K562 (cell line): ENCODE measurements around the gene CCNT1. TPM values are rescaled to one million over a fixed set of nuclear protein-coding genes. Genes with fewer than 3 reads are reported as not detected.
A peak's percentile ranks its signal among the peaks of the same experiment; 100 is the strongest.

Experiments
- ATAC-seq: fragments of 200-7000 bp; cut with Tn5 transposase; 3 replicates; pipeline ENCODE4 v1.9.1; 2020; ENCODE audit warnings: moderate library complexity
- BruUV-seq: library from RNA; stranded (reverse); fragments of 400-500 nt; replicated peaks from 2 replicates; lab custom pipeline; 2021; lab: Mats Ljungman, UMichigan
- CTCF ChIA-PET: fragments of 300-600 bp; formaldehyde crosslinking; extraction: SDS; loops from one replicate; lab custom pipeline; 2021; ENCODE audit warnings: low intra/inter-chr PET ratio; lab: Yijun Ruan, JAX
- POLR2A ChIA-PET: fragments of 300-600, 350-650 bp; sonication (Branson Sonifier 250); formaldehyde crosslinking; extraction: SDS; loops from one replicate; lab custom pipeline; 2021; ENCODE audit warnings: antibody characterized with exemption, inconsistent platforms; lab: Yijun Ruan, JAX
- DNase-seq, 4 experiments: peaks; one replicate each; pipeline versions ENCODE4 v3.0.0 to v3.0.0-alpha.2; 2011 to 2018; ENCODE audit warnings: low spot score in 3 of 4, mixed read lengths in 3 of 4; ENCODE audit errors: extremely low read depth in 1 of 4
- FAIRE-seq: peaks from 2 replicates; lab custom pipeline; 2011; peaks lifted over from hg19 to GRCh38; lab: Jason Lieb, UNC
- H2AFZ ChIP-seq: 2 replicates; pipeline ENCODE4 v1.6.0; 2011; ENCODE audit warnings: low read depth, low read length, control low read depth, inconsistent platforms
- H3K27ac ChIP-seq: fragments of 200-600 bp; 3 replicates; pipeline ENCODE4 v1.8.0; 2011; ENCODE audit warnings: low read depth, mild to moderate bottlenecking, control low read depth, inconsistent platforms, low read length, moderate library complexity, mixed read lengths; ENCODE audit errors: extremely low read depth
- H3K27me3 ChIP-seq, 2 experiments: fragments of 300-600 bp in 1 of 2; 2 replicates in 1 of 2; 3 replicates in 1 of 2; pipeline versions ENCODE4 v1.6.0 to v1.8.0; 2011; ENCODE audit warnings: inconsistent platforms in 2 of 2, low read length in 2 of 2, mild to moderate bottlenecking in 1 of 2, mixed read lengths in 1 of 2, moderate library complexity in 1 of 2; ENCODE audit not compliant: control insufficient read depth in 2 of 2, insufficient read depth in 2 of 2
- H3K36me3 ChIP-seq: fragments of 300-600 bp; 3 replicates; pipeline ENCODE4 v1.8.0; 2011; ENCODE audit warnings: mild to moderate bottlenecking, low read length, inconsistent platforms; ENCODE audit not compliant: control insufficient read depth, insufficient read depth
- H3K4me1 ChIP-seq, 2 experiments: fragments of 200-600 bp in 1 of 2; replicated peaks in 1 of 2; 2 replicates in 1 of 2; 3 replicates in 1 of 2; pipeline versions ENCODE4 v1.5.1 to v1.8.0; 2011; ENCODE audit warnings: inconsistent platforms in 2 of 2, low read length in 2 of 2, mild to moderate bottlenecking in 1 of 2, mixed read lengths in 1 of 2, moderate library complexity in 1 of 2; ENCODE audit not compliant: control insufficient read depth in 2 of 2, insufficient read depth in 2 of 2
- H3K4me2 ChIP-seq: 2 replicates; pipeline ENCODE4 v1.6.1; 2011; ENCODE audit warnings: low read length, control low read depth, inconsistent platforms, mixed read lengths; ENCODE audit not compliant: insufficient read depth
- H3K4me3 ChIP-seq: fragments of 200-600 bp; sonication (generic), shearing (Covaris generic); 2 replicates; pipeline ENCODE4 v1.5.1; 2016; ENCODE audit warnings: control low read depth, inconsistent platforms
- H3K79me2 ChIP-seq: fragments of 200-600 bp; 3 replicates; pipeline ENCODE4 v1.8.0; 2011; ENCODE audit warnings: low read length, inconsistent platforms; ENCODE audit not compliant: control insufficient read depth, insufficient read depth
- H3K9ac ChIP-seq, 2 experiments: 2 replicates each; pipeline versions ENCODE4 v1.6.0 to v1.6.1; 2011; ENCODE audit warnings: low read depth in 2 of 2, low read length in 2 of 2, control low read depth in 1 of 2, inconsistent platforms in 1 of 2, mild to moderate bottlenecking in 1 of 2, mixed read lengths in 1 of 2; ENCODE audit not compliant: insufficient read depth in 1 of 2
- H3K9me1 ChIP-seq: one replicate; pipeline ENCODE4 v1.6.0; 2011; ENCODE audit warnings: inconsistent platforms, mild to moderate bottlenecking, low read length, moderate library complexity; ENCODE audit not compliant: control insufficient read depth, insufficient read depth
- H3K9me3 ChIP-seq: replicated peaks from 2 replicates; pipeline ENCODE4 v1.5.1; 2011; ENCODE audit warnings: low read depth, low read length, inconsistent platforms; ENCODE audit not compliant: control insufficient read depth, insufficient read depth
- H4K20me1 ChIP-seq: replicated peaks from 2 replicates; pipeline ENCODE4 v1.6.1; 2011; ENCODE audit warnings: low read length, inconsistent platforms, mixed read lengths; ENCODE audit not compliant: control insufficient read depth, insufficient read depth
- ELF1 ChIP-seq: fragments of 200-800 bp; sonication (Bioruptor generic); IDR thresholded peaks from 2 replicates; pipeline ENCODE4 v1.6.1; 2016; ENCODE audit warnings: missing genetic modification characterization, missing compliant biosample characterization
- MCM5 ChIP-seq: fragments of 450-650 bp; IDR thresholded peaks from 2 replicates; pipeline ENCODE4 v1.6.1; 2016; ENCODE audit warnings: low read depth
- MTA2 ChIP-seq: fragments of 450-650 bp; IDR thresholded peaks from 2 replicates; pipeline ENCODE4 v1.6.1; 2016; ENCODE audit warnings: low read depth
- RAD21 ChIP-seq, 2 experiments: fragments of 250-450 bp in 1 of 2; fragments of 450-650 bp in 1 of 2; sonication (Bioruptor Pico) in 1 of 2; formaldehyde crosslinking in 1 of 2; IDR thresholded peaks in 1 of 2; conservative IDR thresholded peaks in 1 of 2; 2 replicates each; pipeline versions ENCODE4 v1.4.0 to v1.8.0; 2020 to 2022; ENCODE audit warnings: mild to moderate bottlenecking in 2 of 2, moderate library complexity in 1 of 2
- SPI1 ChIP-seq: IDR thresholded peaks from 2 replicates; pipeline ENCODE4 v1.6.1; 2011; ENCODE audit warnings: low read depth, low read length, control low read depth, borderline replicate concordance
- WGBS: fragments of 100-300 bp; shearing (Covaris generic); methylation state at CpG from one replicate; pipeline ENCODE4 v1.1.6; 2016; ENCODE audit warnings: low coverage, mixed read lengths; ENCODE audit not compliant: insufficient coverage; ENCODE audit errors: missing lambda C conversion rate; 5-methylcytosine and 5-hydroxymethylcytosine counted together
- in situ Hi-C: fragments of 300-500 bp; cut with MboI; formaldehyde crosslinking; loops from 4 replicates; pipeline ENCODE4 v1.15.0; 2018; ENCODE audit warnings: inconsistent platforms, mixed read lengths
- intact Hi-C: fragments of 100-400 bp; cut with micrococcal nuclease; formaldehyde crosslinking; loops from 2 replicates; pipeline ENCODE4 v1.14.2; 2022
- polyA plus RNA-seq, 8 experiments: library from polyadenylated mRNA; depleted of rRNA in 4 of 8; stranded (reverse) in 5 of 8; unstranded in 3 of 8; fragments of >200 nt; fragmentation: Nextera tagmentation in 2 of 8; fragmentation: Illumina TruSeq in 1 of 8; extraction: Ambion mirVana in 2 of 8; extraction: Trizol in 1 of 8; gene quantifications; 2 replicates each; pipeline versions ENCODE4 v1.2.1 to v1.2.3, GENCODE V29; 2011 to 2014; ENCODE audit warnings: inconsistent platforms in 1 of 8, missing spikeins in 1 of 8
- total RNA-seq, 7 experiments: library from RNA; depleted of rRNA in 6 of 7; stranded (reverse); fragments of >200 nt in 6 of 7; fragmentation: Illumina TruSeq in 2 of 7; extraction: Trizol in 2 of 7; gene quantifications; 2 replicates each; pipeline versions ENCODE4 v1.2.1 to v1.2.3, GENCODE V29; 2011 to 2021; ENCODE audit warnings: low replicate concordance in 1 of 7
- TF ChIP-seq, protein P1 (sequence below): fragments of 250-450 bp; sonication (Bioruptor Pico); IDR thresholded peaks from 2 replicates; pipeline ENCODE4 v1.4.0; 2020; ENCODE audit warnings: borderline replicate concordance
- TF ChIP-seq, protein P2 (sequence below): sonication (generic); formaldehyde crosslinking; IDR thresholded peaks from 2 replicates; pipeline ENCODE4 v1.8.0; 2023; ENCODE audit warnings: missing genetic modification reagents, mild to moderate bottlenecking, borderline replicate concordance
- TF ChIP-seq, protein P3 (sequence below): IDR thresholded peaks from 2 replicates; pipeline ENCODE4 v1.6.1; 2011; ENCODE audit warnings: borderline replicate concordance, low read depth, mild to moderate bottlenecking, moderate library complexity, low read length; ENCODE audit not compliant: insufficient read depth, poor library complexity, severe bottlenecking

Gene CCNT1
- total and polyA plus RNA-seq, 9 of the 15 experiments (the other 6 are each of a cell fraction or from before 2014, with no cell fraction given) = 9.7 to 52.4 (median 33.4) TPM

DNA sequence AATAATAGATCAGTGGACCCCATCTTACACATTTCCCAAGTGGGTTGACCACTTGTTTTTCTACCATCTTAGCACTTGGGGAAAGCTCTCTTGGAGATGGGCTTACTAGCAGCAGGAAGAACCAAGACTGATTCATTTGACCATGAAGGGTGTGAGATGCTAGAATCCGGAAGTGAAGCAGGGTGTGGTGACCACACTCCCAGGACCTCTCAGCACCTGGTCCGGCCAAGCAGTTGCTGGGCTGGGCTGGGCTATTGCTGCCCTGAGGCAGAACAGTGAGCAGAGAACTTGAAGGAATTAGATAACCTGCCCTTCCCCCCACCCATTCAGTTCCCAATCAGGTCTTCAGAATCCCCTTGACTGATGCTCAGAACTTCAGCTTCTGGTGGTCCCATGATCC, 48.0 kb upstream of the CCNT1 start:
- H2AFZ ChIP-seq = no peak overlapping the region
- FAIRE-seq (no peak), ATAC-seq (peak; percentile 64), DNase-seq (no peak)
- no peaks in the 10 kb centered on the region for H3K36me3 ChIP-seq
- in situ Hi-C loops (no loop called here), intact Hi-C loops (no loop called here)
- no peaks in the 10 kb centered on the region for H4K20me1 ChIP-seq
- no peak overlapping the region for H3K4me2 ChIP-seq
- WGBS = 0% methylated on average over 2 of the region's 2 CpGs
- no peaks in the 10 kb centered on the region for H3K9me3 ChIP-seq
- H3K4me3 ChIP-seq = no peak overlapping the region
- peaks cover 4% of the 10 kb centered on the region for H3K9me1 ChIP-seq
- H3K4me1 ChIP-seq = no peaks in the 10 kb centered on the region; a peak in 1 of 5 replicates
- CTCF ChIA-PET = no interaction called here
- H3K27ac ChIP-seq = no peak overlapping the region
- POLR2A ChIA-PET = interaction anchor here (0.6 kb wide), 1 partner anchor 12 kb away, joined by 3 read pairs; no protein-coding TSS in a partner anchor
- no peaks in the 10 kb centered on the region for H3K79me2 ChIP-seq
- no TSS peak for BruUV-seq
- no peak overlapping the region for H3K9ac ChIP-seq
- peaks cover 15 to 47% of the 10 kb centered on the region in 2 experiments for H3K27me3 ChIP-seq
- no peak for TF ChIP-seq MTA2
- TF ChIP-seq ELF1 = no peak
- TF ChIP-seq SPI1 = peak; percentile 31; the same call in 1 of the 2 replicates
- TF ChIP-seq, protein P1, sequence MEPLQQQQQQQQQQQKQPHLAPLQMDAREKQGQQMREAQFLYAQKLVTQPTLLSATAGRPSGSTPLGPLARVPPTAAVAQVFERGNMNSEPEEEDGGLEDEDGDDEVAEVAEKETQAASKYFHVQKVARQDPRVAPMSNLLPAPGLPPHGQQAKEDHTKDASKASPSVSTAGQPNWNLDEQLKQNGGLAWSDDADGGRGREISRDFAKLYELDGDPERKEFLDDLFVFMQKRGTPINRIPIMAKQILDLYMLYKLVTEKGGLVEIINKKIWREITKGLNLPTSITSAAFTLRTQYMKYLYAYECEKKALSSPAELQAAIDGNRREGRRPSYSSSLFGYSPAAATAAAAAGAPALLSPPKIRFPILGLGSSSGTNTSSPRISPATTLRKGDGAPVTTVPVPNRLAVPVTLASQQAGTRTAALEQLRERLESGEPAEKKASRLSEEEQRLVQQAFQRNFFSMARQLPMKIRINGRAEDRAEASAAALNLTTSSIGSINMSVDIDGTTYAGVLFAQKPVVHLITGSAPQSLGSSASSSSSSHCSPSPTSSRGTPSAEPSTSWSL (CRISPR knock-in tag) = no peak
- TF ChIP-seq, protein P2, sequence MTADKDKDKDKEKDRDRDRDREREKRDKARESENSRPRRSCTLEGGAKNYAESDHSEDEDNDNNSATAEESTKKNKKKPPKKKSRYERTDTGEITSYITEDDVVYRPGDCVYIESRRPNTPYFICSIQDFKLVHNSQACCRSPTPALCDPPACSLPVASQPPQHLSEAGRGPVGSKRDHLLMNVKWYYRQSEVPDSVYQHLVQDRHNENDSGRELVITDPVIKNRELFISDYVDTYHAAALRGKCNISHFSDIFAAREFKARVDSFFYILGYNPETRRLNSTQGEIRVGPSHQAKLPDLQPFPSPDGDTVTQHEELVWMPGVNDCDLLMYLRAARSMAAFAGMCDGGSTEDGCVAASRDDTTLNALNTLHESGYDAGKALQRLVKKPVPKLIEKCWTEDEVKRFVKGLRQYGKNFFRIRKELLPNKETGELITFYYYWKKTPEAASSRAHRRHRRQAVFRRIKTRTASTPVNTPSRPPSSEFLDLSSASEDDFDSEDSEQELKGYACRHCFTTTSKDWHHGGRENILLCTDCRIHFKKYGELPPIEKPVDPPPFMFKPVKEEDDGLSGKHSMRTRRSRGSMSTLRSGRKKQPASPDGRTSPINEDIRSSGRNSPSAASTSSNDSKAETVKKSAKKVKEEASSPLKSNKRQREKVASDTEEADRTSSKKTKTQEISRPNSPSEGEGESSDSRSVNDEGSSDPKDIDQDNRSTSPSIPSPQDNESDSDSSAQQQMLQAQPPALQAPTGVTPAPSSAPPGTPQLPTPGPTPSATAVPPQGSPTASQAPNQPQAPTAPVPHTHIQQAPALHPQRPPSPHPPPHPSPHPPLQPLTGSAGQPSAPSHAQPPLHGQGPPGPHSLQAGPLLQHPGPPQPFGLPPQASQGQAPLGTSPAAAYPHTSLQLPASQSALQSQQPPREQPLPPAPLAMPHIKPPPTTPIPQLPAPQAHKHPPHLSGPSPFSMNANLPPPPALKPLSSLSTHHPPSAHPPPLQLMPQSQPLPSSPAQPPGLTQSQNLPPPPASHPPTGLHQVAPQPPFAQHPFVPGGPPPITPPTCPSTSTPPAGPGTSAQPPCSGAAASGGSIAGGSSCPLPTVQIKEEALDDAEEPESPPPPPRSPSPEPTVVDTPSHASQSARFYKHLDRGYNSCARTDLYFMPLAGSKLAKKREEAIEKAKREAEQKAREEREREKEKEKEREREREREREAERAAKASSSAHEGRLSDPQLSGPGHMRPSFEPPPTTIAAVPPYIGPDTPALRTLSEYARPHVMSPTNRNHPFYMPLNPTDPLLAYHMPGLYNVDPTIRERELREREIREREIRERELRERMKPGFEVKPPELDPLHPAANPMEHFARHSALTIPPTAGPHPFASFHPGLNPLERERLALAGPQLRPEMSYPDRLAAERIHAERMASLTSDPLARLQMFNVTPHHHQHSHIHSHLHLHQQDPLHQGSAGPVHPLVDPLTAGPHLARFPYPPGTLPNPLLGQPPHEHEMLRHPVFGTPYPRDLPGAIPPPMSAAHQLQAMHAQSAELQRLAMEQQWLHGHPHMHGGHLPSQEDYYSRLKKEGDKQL (CRISPR knock-in tag) = 0 out of 2 replicates have a peak, but pooled peaks have one; percentile 33
- no peak for TF ChIP-seq MCM5
- TF ChIP-seq, protein P3, sequence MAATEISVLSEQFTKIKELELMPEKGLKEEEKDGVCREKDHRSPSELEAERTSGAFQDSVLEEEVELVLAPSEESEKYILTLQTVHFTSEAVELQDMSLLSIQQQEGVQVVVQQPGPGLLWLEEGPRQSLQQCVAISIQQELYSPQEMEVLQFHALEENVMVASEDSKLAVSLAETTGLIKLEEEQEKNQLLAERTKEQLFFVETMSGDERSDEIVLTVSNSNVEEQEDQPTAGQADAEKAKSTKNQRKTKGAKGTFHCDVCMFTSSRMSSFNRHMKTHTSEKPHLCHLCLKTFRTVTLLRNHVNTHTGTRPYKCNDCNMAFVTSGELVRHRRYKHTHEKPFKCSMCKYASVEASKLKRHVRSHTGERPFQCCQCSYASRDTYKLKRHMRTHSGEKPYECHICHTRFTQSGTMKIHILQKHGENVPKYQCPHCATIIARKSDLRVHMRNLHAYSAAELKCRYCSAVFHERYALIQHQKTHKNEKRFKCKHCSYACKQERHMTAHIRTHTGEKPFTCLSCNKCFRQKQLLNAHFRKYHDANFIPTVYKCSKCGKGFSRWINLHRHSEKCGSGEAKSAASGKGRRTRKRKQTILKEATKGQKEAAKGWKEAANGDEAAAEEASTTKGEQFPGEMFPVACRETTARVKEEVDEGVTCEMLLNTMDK = no peak
- no peak for TF ChIP-seq RAD21 (CRISPR knock-in tag; conservative IDR thresholded peaks at IDR 0.05 in 1 of 2, IDR thresholded peaks at IDR 0.05 in 1 of 2)
